GM08714 (cell line): ENCODE measurements around the gene MON1B.

Source experiments
- H3K4me3 ChIP-seq: fragments of 200-500 bp; sonication (Bioruptor generic); 2 replicates; pipeline ENCODE4 v1.5.1; 2014; ENCODE audit warnings: mild to moderate bottlenecking, low read length, inconsistent platforms
- ZNF274 ChIP-seq: IDR thresholded peaks from 2 replicates; pipeline ENCODE4 v1.6.1; 2012; ENCODE audit warnings: mild to moderate bottlenecking, low read depth, low read length

The MON1B gene

GRCh38 chr16:77246150-77246549 lies 55.2 kb downstream of the MON1B start:
- H3K4me3 ChIP-seq = no peak overlapping the region
- no peak for TF ChIP-seq ZNF274

- no peak overlapping the region for H3K4me3 ChIP-seq
- no peak for TF ChIP-seq ZNF274
These were observed 59.4 kb downstream of the MON1B start for GRCh38 chr16:77250400-77250799.
